ENCODE data around the gene MYO1E. TPM values are rescaled to one million over a fixed set of nuclear protein-coding genes. Genes with fewer than 3 reads are reported as not detected.

Gene MYO1E
- total RNA-seq, 2 experiments from 2014 or later: 20.3 to 22.7 TPM

GRCh38 chr15:59352683-59353082 is 20.0 kb downstream of the MYO1E start:
- ATAC-seq (no peak), DNase-seq (no peak)
- Mint-ChIP-seq H3K4me1 (ENCODE audit: low read depth) (peaks cover 33% of the 10 kb centered on the region), H3K4me3 (no peak overlapping the region), H3K27me3 (peaks cover 4% of the 10 kb centered on the region), H3K27ac (no peak overlapping the region), H3K36me3 (ENCODE audit: low read depth) (no peaks in the 10 kb centered on the region), H3K9me3 (no peaks in the 10 kb centered on the region)
- ChIA-PET POLR2A (no interaction called here), CTCF (no interaction called here)
- no peak for TF ChIP-seq CTCF (IDR thresholded peaks at IDR 0.05)
- intact Hi-C loops (cut with micrococcal nuclease): no loop called here

GRCh38 chr15:59352189-59352588 is 20.5 kb downstream of the MYO1E start:
- Mint-ChIP-seq H3K27ac (no peak overlapping the region), H3K4me1 (ENCODE audit: low read depth) (peaks cover 33% of the 10 kb centered on the region), H3K27me3 (peaks cover 2% of the 10 kb centered on the region), H3K36me3 (ENCODE audit: low read depth) (no peaks in the 10 kb centered on the region), H3K4me3 (no peak overlapping the region), H3K9me3 (no peaks in the 10 kb centered on the region)
- intact Hi-C loops (cut with micrococcal nuclease): no loop called here
- DNase-seq (no peak), ATAC-seq (no peak)
- TF ChIP-seq CTCF (IDR thresholded peaks at IDR 0.05): no peak
- ChIA-PET POLR2A (no interaction called here), CTCF (no interaction called here)

- CTCF ChIA-PET: interaction anchor here (1.0 kb wide), 1 partner anchor 9 kb away, joined by 3 read pairs; no protein-coding TSS in a partner anchor
- H3K9me3 Mint-ChIP-seq: no peaks in the 10 kb centered on the region
- intact Hi-C loops (cut with micrococcal nuclease): no loop called here
- peaks cover 5% of the 10 kb centered on the region for H3K27me3 Mint-ChIP-seq
- no peak for ATAC-seq
- H3K27ac Mint-ChIP-seq: peak overlapping the region; percentile 70
- TF ChIP-seq CTCF (IDR thresholded peaks at IDR 0.05): no peak
- H3K4me3 Mint-ChIP-seq: no peak overlapping the region
- POLR2A ChIA-PET: interaction anchor here (0.8 kb wide), 1 partner anchor 30 kb away, joined by 3 read pairs; no protein-coding TSS in a partner anchor
- peaks cover 31% of the 10 kb centered on the region for H3K4me1 Mint-ChIP-seq (ENCODE audit: low read depth)
- H3K36me3 Mint-ChIP-seq (ENCODE audit: low read depth): no peaks in the 10 kb centered on the region
- no peak for DNase-seq
Measured at GRCh38 chr15:59350421-59350732, 22.3 kb downstream of the MYO1E start.

GRCh38 chr15:59349680-59350420 is 22.8 kb downstream of the MYO1E start:
- H3K27ac Mint-ChIP-seq: peak overlapping the region; percentile 70
- intact Hi-C loops (cut with micrococcal nuclease): no loop called here

More at GRCh38 chr15:59349680-59350420, 22.8 kb downstream of the MYO1E start:
- Mint-ChIP-seq H3K36me3 (ENCODE audit: low read depth) (no peaks in the 10 kb centered on the region), H3K9me3 (no peaks in the 10 kb centered on the region), H3K27me3 (peaks cover 5% of the 10 kb centered on the region), H3K4me3 (no peak overlapping the region), H3K4me1 (ENCODE audit: low read depth) (peaks cover 26% of the 10 kb centered on the region)
- CTCF ChIA-PET: interaction anchor here (1.0 kb wide), 1 partner anchor 8 kb away, joined by 3 read pairs; no protein-coding TSS in a partner anchor
- DNase-seq: peak; percentile 52
- POLR2A ChIA-PET: interaction anchor here (0.8 to 0.9 kb wide), 2 partner anchors 11 to 31 kb away, joined by 3 to 4 read pairs; no protein-coding TSS in a partner anchor
- ATAC-seq: peak; percentile 94
- no peak for TF ChIP-seq CTCF (IDR thresholded peaks at IDR 0.05)

All from activated CD8-positive, alpha-beta T cell treated with anti-CD3 and anti-CD28 coated beads for 36 hours (primary cell).